Spleen (tissue), 11 donors: Measurements from ENCODE around the gene SLC26A6. TPM values are rescaled to one million over a fixed set of nuclear protein-coding genes. Genes with fewer than 3 reads are reported as not detected.

ENCODE experiments used
- DNase-seq: peaks from one replicate; pipeline ENCODE4 v3.0.0-alpha.2; 2020
- H3K27ac ChIP-seq, 8 donors: fragments of 200-600 bp; sonication (generic) in 7 of 8; 1 replicate in 4 of 8; 2 replicates in 4 of 8; pipeline versions ENCODE4 v1.5.0 to v1.8.0; 2016 to 2021; ENCODE audit warnings: inconsistent platforms in 4 of 8, mild to moderate bottlenecking in 4 of 8, moderate library complexity in 1 of 8
- H3K27me3 ChIP-seq, 7 donors: fragments of 200-600 bp; sonication (generic) in 6 of 7; replicated peaks in 1 of 7; 1 replicate in 4 of 7; 2 replicates in 3 of 7; pipeline versions ENCODE4 v1.5.0 to v1.8.0; 2016 to 2021; ENCODE audit warnings: inconsistent platforms in 3 of 7, mild to moderate bottlenecking in 1 of 7
- H3K36me3 ChIP-seq, 6 donors: fragments of 200-600 bp; sonication (generic) in 5 of 6; 1 replicate in 4 of 6; 2 replicates in 2 of 6; pipeline versions ENCODE4 v1.5.0 to v1.8.0; 2016 to 2021; ENCODE audit warnings: inconsistent platforms in 2 of 6
- H3K4me1 ChIP-seq, 6 donors: fragments of 200-600 bp; sonication (generic) in 5 of 6; 1 replicate in 3 of 6; 2 replicates in 3 of 6; pipeline versions ENCODE4 v1.5.0 to v1.8.0; 2016 to 2021; ENCODE audit warnings: inconsistent platforms in 3 of 6
- H3K4me3 ChIP-seq, 8 donors: fragments of 200-600 bp; sonication (generic) in 7 of 8; 1 replicate in 4 of 8; 2 replicates in 4 of 8; pipeline versions ENCODE4 v1.5.0 to v1.8.0; 2016 to 2021; ENCODE audit warnings: inconsistent platforms in 4 of 8, mild to moderate bottlenecking in 4 of 8, moderate library complexity in 2 of 8
- H3K9me3 ChIP-seq, 8 donors: fragments of 200-600 bp; sonication (generic) in 7 of 8; 1 replicate in 4 of 8; 2 replicates in 4 of 8; pipeline versions ENCODE4 v1.5.0 to v1.8.0; 2016 to 2021; ENCODE audit warnings: inconsistent platforms in 4 of 8
- POLR2A ChIP-seq, 3 donors: fragments of 450-650 bp; IDR thresholded peaks; one replicate each; pipeline ENCODE4 v1.5.1; 2017; ENCODE audit warnings: antibody characterized with exemption in 3 of 3, mild to moderate bottlenecking in 1 of 3
- POLR2AphosphoS5 ChIP-seq, 3 donors: sonication (generic); formaldehyde crosslinking; IDR thresholded peaks; one replicate each; pipeline ENCODE4 v1.5.1; 2017; ENCODE audit warnings: antibody characterized with exemption in 3 of 3
- WGBS, 5 donors: extraction: QIAGEN DNeasy Blood & Tissue Kit in 3 of 5; methylation state at CpG; one replicate each; pipeline versions ENCODE4 v1.1.5 to v1.1.7; 2013 to 2018; 5-methylcytosine and 5-hydroxymethylcytosine counted together
- intact Hi-C: fragments of 100-400 bp; cut with DNase I; formaldehyde crosslinking; loops from one replicate; pipeline ENCODE4 v1.15.0; 2023; ENCODE audit warnings: low total_unique reads
- polyA plus RNA-seq, 3 donors: library from polyadenylated mRNA; stranded (reverse); fragments of 200-250 nt; gene quantifications; one replicate each; pipeline ENCODE4 v1.2.1, GENCODE V29; 2013
- total RNA-seq, 7 donors: library from RNA; depleted of rRNA in 3 of 7; stranded (reverse); fragments of >200 nt in 3 of 7; fragmentation: NEBNext Ultra II Directional in 4 of 7; extraction: Animal tissue kit (Norgen Biotek cat#: 25700) in 4 of 7; gene quantifications; one replicate each; pipeline versions ENCODE4 v1.1.0 to v1.2.1, GENCODE V29; 2016 to 2021
- TF ChIP-seq, protein P1 (sequence below), 11 experiments: fragments of 200-600 bp in 7 of 11; fragments of 450-650 bp in 4 of 11; sonication (generic) in 4 of 11; IDR thresholded peaks in 8 of 11; conservative IDR thresholded peaks in 3 of 11; 1 replicate in 7 of 11; 2 replicates in 4 of 11; pipeline versions ENCODE4 v1.4.0 to v1.8.0; 2016 to 2021; ENCODE audit warnings: antibody characterized with exemption in 11 of 11, inconsistent platforms in 4 of 11, mild to moderate bottlenecking in 1 of 11
- donor health status: healthy with polysubstance abuse.
- donor health status: DM: no; HTN: no; CAD: no; lungs with moderate emphysema.
- donor health status: DM: no; HTN: no; CAD: no.
- donor health status: Bipolar disorder and iron deficiency.
- donor health status: healthy.
- donor health status: DM: no; HTN: no; CAD: no.
- donor health status: DM: yes; HTN: yes; CAD: no.

The SLC26A6 gene
- total and polyA plus RNA-seq, 10 donors: 8.5 to 59.7 (median 22.1) TPM

DNA sequence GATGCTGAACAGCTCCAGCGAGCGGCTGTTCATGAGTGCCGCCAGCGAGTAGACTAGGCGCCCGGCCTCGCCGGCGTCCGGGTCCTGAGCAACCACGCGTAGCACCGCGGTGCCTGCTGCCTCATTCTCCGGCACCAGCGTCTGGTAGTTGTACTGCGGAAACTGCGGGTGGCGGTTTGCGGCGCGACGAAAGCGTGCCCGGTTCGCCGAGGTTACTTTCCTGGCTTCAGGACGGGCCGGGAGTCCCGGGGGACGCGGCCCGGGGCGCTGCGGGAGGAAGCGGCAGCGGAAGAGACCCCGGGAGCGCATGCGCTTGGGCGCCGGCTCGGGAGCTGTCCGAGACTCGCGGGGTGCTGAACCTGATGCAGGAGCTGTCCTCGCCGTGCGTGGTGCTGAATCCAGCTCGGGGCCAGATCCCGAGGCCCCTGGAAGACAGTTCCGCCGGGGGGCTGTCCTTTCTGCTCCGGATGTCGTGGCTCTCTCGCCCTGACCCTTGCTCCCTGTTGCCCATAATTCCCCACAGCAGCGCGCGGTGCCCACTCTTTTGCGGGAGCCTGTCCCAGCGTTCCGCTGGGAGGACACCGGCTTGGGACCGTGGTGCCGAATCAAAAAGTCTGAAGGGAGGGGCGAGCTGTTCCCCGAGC, 26.4 kb upstream of the SLC26A6 start:
- intact Hi-C loops: no loop called here
- H3K27ac ChIP-seq: no peak overlapping the region
- no peaks in the 10 kb centered on the region for H3K9me3 ChIP-seq
- 2 to 6% (median 3%) methylated on average over 12 to 67 of the region's 67 CpGs for WGBS, 5 donors
- TF ChIP-seq, protein P1, sequence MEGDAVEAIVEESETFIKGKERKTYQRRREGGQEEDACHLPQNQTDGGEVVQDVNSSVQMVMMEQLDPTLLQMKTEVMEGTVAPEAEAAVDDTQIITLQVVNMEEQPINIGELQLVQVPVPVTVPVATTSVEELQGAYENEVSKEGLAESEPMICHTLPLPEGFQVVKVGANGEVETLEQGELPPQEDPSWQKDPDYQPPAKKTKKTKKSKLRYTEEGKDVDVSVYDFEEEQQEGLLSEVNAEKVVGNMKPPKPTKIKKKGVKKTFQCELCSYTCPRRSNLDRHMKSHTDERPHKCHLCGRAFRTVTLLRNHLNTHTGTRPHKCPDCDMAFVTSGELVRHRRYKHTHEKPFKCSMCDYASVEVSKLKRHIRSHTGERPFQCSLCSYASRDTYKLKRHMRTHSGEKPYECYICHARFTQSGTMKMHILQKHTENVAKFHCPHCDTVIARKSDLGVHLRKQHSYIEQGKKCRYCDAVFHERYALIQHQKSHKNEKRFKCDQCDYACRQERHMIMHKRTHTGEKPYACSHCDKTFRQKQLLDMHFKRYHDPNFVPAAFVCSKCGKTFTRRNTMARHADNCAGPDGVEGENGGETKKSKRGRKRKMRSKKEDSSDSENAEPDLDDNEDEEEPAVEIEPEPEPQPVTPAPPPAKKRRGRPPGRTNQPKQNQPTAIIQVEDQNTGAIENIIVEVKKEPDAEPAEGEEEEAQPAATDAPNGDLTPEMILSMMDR (IDR thresholded peaks at IDR 0.05 in 8 of 11, conservative IDR thresholded peaks at IDR 0.05 in 3 of 11): no peak
- TF ChIP-seq POLR2AphosphoS5 (IDR thresholded peaks at IDR 0.05): peak; percentile 30 to 71 (median 41)
- DNase-seq: peak; percentile 91
- peaks cover 18 to 44% (median 38%) of the 10 kb centered on the region in 6 donors for H3K4me1 ChIP-seq
- no peaks in the 10 kb centered on the region for H3K36me3 ChIP-seq
- peak overlapping the region in 7 of 8 donors; percentile 24 to 80 (median 45) for H3K4me3 ChIP-seq
- peaks cover 0 to 79% (median 37%) of the 10 kb centered on the region in 7 donors for H3K27me3 ChIP-seq

DNA sequence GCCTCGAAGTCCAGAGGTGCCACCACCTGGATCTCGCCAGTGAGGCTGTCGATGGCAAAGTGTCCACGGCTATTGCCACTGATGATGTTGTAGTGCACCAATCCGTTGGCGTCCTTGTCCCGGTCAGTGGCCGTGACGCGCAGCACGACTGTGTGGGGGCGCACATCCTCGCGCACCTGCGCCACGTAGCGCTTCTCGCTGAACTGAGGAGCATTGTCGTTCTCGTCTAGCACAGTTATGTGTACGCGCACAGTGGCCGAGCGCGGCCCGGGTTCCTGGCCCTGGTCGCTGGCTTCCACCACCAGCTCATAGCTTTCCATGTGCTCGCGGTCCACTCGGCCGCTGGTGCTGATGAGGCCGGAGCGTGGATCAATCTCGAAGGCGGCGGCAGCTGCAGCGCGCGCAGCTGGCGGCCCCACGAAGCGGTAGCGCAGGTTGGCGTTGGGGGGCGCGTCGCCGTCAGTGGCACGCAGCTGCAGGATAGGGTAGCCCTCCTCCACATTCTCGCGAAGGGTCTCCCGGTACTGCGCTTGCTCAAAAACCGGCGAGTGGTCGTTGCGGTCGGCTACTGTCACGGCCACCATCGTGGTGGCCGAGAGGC, 25.6 kb upstream of the SLC26A6 start:
- H3K4me1 ChIP-seq: peaks cover 18 to 51% (median 46%) of the 10 kb centered on the region in 6 donors
- intact Hi-C loops: no loop called here
- DNase-seq: no peak
- H3K4me3 ChIP-seq: peak overlapping the region in 6 of 8 donors; percentile 33 to 80 (median 46)
- H3K27me3 ChIP-seq: peaks cover 0 to 85% (median 37%) of the 10 kb centered on the region in 7 donors
- WGBS, 5 donors: 60 to 70% (median 60%) methylated on average over 45 to 61 of the region's 61 CpGs
- TF ChIP-seq, protein P1 (IDR thresholded peaks at IDR 0.05 in 8 of 11, conservative IDR thresholded peaks at IDR 0.05 in 3 of 11): no peak
- TF ChIP-seq POLR2AphosphoS5 (IDR thresholded peaks at IDR 0.05): no peak
- H3K27ac ChIP-seq: no peak overlapping the region
- no peaks in the 10 kb centered on the region for H3K36me3 ChIP-seq
- H3K9me3 ChIP-seq: no peaks in the 10 kb centered on the region

DNA sequence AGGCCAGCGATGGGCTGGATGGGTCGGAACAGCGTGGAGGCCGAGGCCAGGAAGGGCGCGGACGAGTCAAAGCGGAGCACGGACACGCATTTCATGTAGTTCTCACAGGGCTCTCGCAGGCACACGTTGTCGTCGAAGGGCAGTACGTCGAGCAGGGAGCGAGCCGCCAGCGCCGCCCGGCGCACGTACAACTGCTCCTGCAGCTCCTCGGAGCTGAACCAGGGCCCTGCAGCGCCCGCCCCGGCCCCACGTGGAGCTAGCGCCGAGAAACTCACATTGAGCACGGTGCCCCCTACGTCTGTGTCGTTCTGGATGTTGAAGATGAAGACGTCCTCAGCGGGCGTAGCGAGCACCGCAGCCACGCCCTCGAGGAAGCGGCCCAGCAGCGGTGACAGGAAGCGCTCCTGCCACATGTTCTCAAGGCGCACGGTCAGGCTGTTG, 21.6 kb upstream of the SLC26A6 start:
- Histone ChIP-seq H3K9me3 (no peaks in the 10 kb centered on the region), H3K27me3 (peaks cover 0 to 55% (median 14%) of the 10 kb centered on the region in 7 donors), H3K4me3 (peak overlapping the region; percentile 58 to 90 (median 70)), H3K4me1 (peaks cover 5 to 36% (median 31%) of the 10 kb centered on the region in 6 donors), H3K27ac (peak overlapping the region in 7 of 8 donors; percentile 24 to 88 (median 75)), H3K36me3 (no peaks in the 10 kb centered on the region)
- WGBS, 5 donors: 42 to 67% (median 55%) methylated on average over 22 to 45 of the region's 45 CpGs
- intact Hi-C loops: no loop called here
- DNase-seq: no peak
- TF ChIP-seq, protein P1 (IDR thresholded peaks at IDR 0.05 in 8 of 11, conservative IDR thresholded peaks at IDR 0.05 in 3 of 11): no peak
- TF ChIP-seq POLR2AphosphoS5 (IDR thresholded peaks at IDR 0.05): no peak
- no peak for TF ChIP-seq POLR2A (IDR thresholded peaks at IDR 0.05)
